A673 (cell line): ENCODE measurements around the gene CWC27. TPM values are rescaled to one million over a fixed set of nuclear protein-coding genes. Genes with fewer than 3 reads are reported as not detected.

Source experiments
- BruUV-seq: library from RNA; stranded (reverse); fragments of 400-500 nt; replicated peaks from 2 replicates; lab custom pipeline; 2021; lab: Mats Ljungman, UMichigan
- CTCF ChIA-PET: fragments of 300-600 bp; sonication (Branson Sonifier 250); formaldehyde crosslinking; loops from one replicate; lab custom pipeline; 2022; ENCODE audit warnings: antibody characterized with exemption; lab: Charles Lee
- POLR2A ChIA-PET: fragments of 300-600 bp; sonication (Branson Sonifier 250); formaldehyde crosslinking; loops from one replicate; lab custom pipeline; 2022; ENCODE audit warnings: antibody characterized with exemption; ENCODE audit not compliant: low non-redundant PET; lab: Charles Lee
- DNase-seq: peaks from one replicate; pipeline ENCODE4 v3.0.0-alpha.2; 2015; ENCODE audit warnings: low spot score
- H3K27ac ChIP-seq: fragments of 200-600 bp; sonication (generic); 2 replicates; pipeline ENCODE4 v1.5.1; 2016; ENCODE audit warnings: mixed run types, low read depth, mild to moderate bottlenecking, mixed read lengths, antibody characterized with exemption, low read length; ENCODE audit not compliant: poor library complexity, severe bottlenecking
- H3K27me3 ChIP-seq: fragments of 200-600 bp; sonication (generic); replicated peaks from 2 replicates; pipeline ENCODE4 v1.6.1; 2017; ENCODE audit warnings: mixed run types, low read depth, mild to moderate bottlenecking, mixed read lengths, antibody characterized with exemption, low read length; ENCODE audit not compliant: insufficient read depth, poor library complexity
- H3K36me3 ChIP-seq: fragments of 200-600 bp; sonication (generic); 2 replicates; pipeline ENCODE4 v1.6.1; 2016; ENCODE audit warnings: mixed run types, mild to moderate bottlenecking, mixed read lengths, antibody characterized with exemption, low read length; ENCODE audit not compliant: insufficient read depth, poor library complexity, severe bottlenecking
- H3K4me1 ChIP-seq: fragments of 200-600 bp; sonication (generic); 2 replicates; pipeline ENCODE4 v1.6.1; 2017; ENCODE audit warnings: mixed run types, mild to moderate bottlenecking, mixed read lengths, antibody characterized with exemption, low read length; ENCODE audit not compliant: insufficient read depth, poor library complexity, severe bottlenecking
- H3K4me3 ChIP-seq: fragments of 200-600 bp; sonication (generic); 2 replicates; pipeline ENCODE4 v1.5.1; 2016; ENCODE audit warnings: low read depth, mixed run types, mild to moderate bottlenecking, mixed read lengths, low read length; ENCODE audit not compliant: poor library complexity, severe bottlenecking
- H3K9me3 ChIP-seq: fragments of 200-600 bp; sonication (generic); 2 replicates; pipeline ENCODE4 v1.6.1; 2016; ENCODE audit warnings: mixed run types, low read depth, mild to moderate bottlenecking, mixed read lengths, antibody characterized with exemption, low read length; ENCODE audit not compliant: poor library complexity, severe bottlenecking
- CTCF ChIP-seq: fragments of 300-800, 200-600 bp; sonication (generic); conservative IDR thresholded peaks from 2 replicates; pipeline ENCODE4 v1.5.1; 2017; ENCODE audit warnings: low read depth, mild to moderate bottlenecking, antibody characterized with exemption, low read length, moderate library complexity, mixed read lengths
- EZH2 ChIP-seq: fragments of 200-600 bp; sonication (generic); IDR thresholded peaks from 2 replicates; pipeline ENCODE4 v1.6.1; 2017; ENCODE audit warnings: borderline replicate concordance, low read depth, mild to moderate bottlenecking, mixed read lengths, antibody characterized with exemption, low read length; ENCODE audit not compliant: poor library complexity, severe bottlenecking
- intact Hi-C: fragments of 100-400 bp; cut with micrococcal nuclease; formaldehyde crosslinking; loops from one replicate; pipeline ENCODE4 v1.10.0; 2022; ENCODE audit not compliant: unreplicated experiment
- total RNA-seq: library from RNA; stranded (reverse); gene quantifications from 2 replicates; pipeline ENCODE4 v1.2.3, GENCODE V29; 2021

CWC27 gene
- total RNA-seq, 1 experiment from 2014 or later, result 38.0 TPM

GRCh38 chr5:64775291-64775690 lies 6.6 kb downstream of the CWC27 start:
- Histone ChIP-seq H3K27me3 (no peaks in the 10 kb centered on the region), H3K36me3 (peaks cover 4% of the 10 kb centered on the region), H3K9me3 (no peaks in the 10 kb centered on the region), H3K4me1 (peaks cover 12% of the 10 kb centered on the region), H3K27ac (no peak overlapping the region), H3K4me3 (no peak overlapping the region)
- intact Hi-C loops, result no loop called here
- ChIA-PET POLR2A (no interaction called here), CTCF (no interaction called here)
- no TSS peak for BruUV-seq
- TF ChIP-seq EZH2 (no peak), CTCF (no peak)
- no peak for DNase-seq

- intact Hi-C loops, result loop anchor here (1.0 to 10.0 kb wide), 4 partner anchors 149 to 640 kb away; partner anchors contain the start of gene RGS7BP
- DNase-seq, result peak; percentile 82
- H3K4me3 ChIP-seq, result no peak overlapping the region
- no peaks in the 10 kb centered on the region for H3K9me3 ChIP-seq
- POLR2A ChIA-PET, result no interaction called here
- H3K27me3 ChIP-seq, result no peaks in the 10 kb centered on the region
- H3K36me3 ChIP-seq, result no peaks in the 10 kb centered on the region
- H3K27ac ChIP-seq, result no peak overlapping the region
- peak; percentile 89 for TF ChIP-seq CTCF
- TF ChIP-seq EZH2, result no peak
- no peaks in the 10 kb centered on the region for H3K4me1 ChIP-seq
- CTCF ChIA-PET, result no interaction called here
- no TSS peak for BruUV-seq
Measured at GRCh38 chr5:64784451-64785025, 15.8 kb downstream of the CWC27 start.

DNA sequence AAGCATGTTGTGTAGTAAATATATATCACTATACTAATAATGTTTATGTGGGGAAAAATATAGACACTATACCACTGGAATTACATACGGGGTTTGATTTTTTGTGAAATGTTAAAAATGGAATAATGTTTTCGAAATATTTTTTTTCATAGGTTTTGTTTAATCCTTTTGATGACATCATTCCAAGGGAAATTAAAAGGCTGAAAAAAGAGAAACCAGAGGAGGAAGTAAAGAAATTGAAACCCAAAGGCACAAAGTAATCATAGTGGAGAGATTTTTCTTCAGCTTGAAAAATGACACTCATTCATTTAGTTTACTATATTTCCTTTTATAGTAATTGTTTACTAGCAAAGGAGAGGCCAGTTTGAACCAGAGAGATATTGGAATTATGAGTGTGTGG lies 17.6 kb downstream of the CWC27 start:
- POLR2A ChIA-PET, result no interaction called here
- TF ChIP-seq CTCF (no peak), EZH2 (no peak)

More for the DNA sequence above, 17.6 kb downstream of the CWC27 start:
- Histone ChIP-seq H3K4me3 (no peak overlapping the region), H3K27me3 (no peaks in the 10 kb centered on the region), H3K9me3 (no peaks in the 10 kb centered on the region), H3K36me3 (no peaks in the 10 kb centered on the region), H3K4me1 (no peaks in the 10 kb centered on the region), H3K27ac (no peak overlapping the region)
- DNase-seq, result no peak
- intact Hi-C loops, result loop anchor here (10.0 kb wide), 1 partner anchor 642 kb away; no protein-coding TSS in a partner anchor
- CTCF ChIA-PET, result no interaction called here
- BruUV-seq, result no TSS peak
